Activated effector memory CD4-positive, alpha-beta T cell treated with Interleukin-2 at 50 U/mL for 16 hours (primary cell): ENCODE results near the gene SORCS3.
"Not testable (repeated sequence)": the region's sequence is repeated elsewhere in the genome, so short reads cannot be mapped to it uniquely, and the experiment has no call there.

Source experiments
- DNase-seq: peaks from one replicate; pipeline ENCODE4 v3.0.0-alpha.2; 2020

SORCS3 gene

GRCh38 chr10:104694074-104694473, 53.0 kb downstream of the SORCS3 start:
- DNase-seq, result no peak

DNA sequence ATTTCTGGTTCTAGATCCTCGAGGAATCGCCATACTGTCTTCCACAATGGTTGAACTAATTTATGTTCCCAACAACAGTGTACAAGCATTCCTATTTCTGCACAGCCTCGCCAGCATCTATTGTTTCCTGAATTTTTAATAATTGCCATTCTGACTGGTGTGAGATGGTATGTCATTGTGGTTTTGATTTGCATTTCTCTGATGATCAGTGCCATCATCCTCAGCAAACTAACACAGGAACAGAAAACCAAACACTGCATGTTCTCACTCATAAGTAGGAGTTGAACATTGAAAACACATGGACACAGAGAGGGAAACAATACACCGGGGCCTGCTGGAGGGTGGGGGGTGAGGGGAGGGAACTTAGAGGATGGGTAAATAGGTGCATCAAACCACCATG, 62.2 kb downstream of the SORCS3 start:
- DNase-seq, result not testable (repeated sequence)

DNA sequence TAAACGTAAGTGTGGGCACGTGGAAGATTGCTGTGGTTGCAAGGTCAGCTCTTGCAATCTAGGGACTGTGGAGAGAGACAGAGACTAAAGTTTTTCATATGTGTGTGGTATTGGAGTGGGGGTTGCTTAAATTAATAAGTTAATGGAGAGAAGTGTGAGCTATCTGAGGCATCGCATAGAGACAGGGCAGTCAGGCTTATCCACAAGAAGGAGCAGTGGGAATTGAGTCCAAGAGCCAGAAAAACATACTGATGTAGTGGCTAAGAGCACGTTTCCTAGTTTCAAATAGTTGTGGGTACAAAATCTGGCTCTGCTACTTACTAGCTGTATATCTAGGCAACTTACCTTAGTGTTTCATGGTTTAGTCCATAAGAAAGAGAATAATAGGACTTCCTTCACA, 65.8 kb downstream of the SORCS3 start:
- DNase-seq, result no peak

- no peak for DNase-seq
Measured at GRCh38 chr10:104707602-104708459, 66.7 kb downstream of the SORCS3 start.

DNA sequence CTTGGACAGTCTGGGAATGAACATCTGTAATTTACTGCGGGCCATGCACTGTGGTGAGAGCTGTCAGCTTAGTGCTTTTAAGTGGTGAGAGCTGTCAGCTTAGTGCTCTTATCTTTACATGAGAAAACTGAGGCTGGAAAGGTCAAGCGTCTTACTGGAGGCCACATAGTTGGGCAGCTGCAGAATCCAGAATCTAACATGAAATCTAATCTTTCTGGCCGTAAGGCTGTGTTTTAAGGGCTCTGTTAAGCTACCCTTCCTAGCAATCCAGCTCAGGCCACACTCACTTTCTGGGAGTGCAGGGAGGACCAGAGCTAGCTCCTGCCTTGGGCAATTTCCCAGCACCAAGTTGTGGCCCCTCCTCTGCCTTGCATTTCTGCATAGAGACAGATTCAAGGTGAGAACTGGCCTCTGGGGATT, 70.2 kb downstream of the SORCS3 start:
- no peak for DNase-seq

DNA sequence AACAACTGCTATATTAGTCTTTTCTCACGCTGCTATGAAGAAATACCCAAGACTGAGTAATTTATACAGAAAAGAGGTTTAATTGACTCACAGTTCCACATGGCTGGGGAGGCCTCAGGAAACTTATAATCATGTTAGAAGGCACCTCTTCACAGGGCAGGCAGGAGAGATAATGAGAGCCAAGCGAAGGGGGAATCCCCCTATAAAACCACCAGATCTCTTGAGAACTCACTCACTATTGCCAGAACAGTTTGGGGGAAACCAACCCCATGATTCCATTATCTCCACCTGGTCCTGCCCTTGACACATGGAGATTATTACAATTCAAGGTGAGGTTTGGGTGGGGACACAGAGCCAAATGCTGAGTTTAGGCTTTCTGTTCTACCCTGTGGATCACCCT, 89.5 kb downstream of the SORCS3 start:
- DNase-seq, result not testable (repeated sequence)

GRCh38 chr10:104731192-104731591, 90.1 kb downstream of the SORCS3 start:
- no peak for DNase-seq

DNA sequence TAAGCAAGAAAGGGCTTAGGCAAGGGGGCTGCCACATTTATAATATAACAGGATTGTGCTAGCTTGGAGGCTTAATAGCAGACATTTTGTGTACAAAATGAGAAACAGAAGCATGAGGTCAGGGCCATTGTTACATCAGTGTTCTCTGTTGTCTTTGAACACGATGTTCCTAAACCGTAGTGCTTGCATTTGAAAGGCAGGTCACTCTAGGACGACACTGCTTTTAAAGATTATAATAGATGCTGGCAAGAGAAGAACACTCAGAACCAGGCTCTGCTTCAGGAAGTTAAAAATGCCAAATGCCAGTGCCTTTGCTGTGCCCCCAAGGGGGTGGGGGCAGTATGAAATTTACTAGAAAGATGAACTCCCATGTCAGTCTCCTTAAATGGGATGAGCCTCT, 91.1 kb downstream of the SORCS3 start:
- no peak for DNase-seq

GRCh38 chr10:104734433-104734832, 93.3 kb downstream of the SORCS3 start:
- no peak for DNase-seq

GRCh38 chr10:104735036-104735756, 94.1 kb downstream of the SORCS3 start:
- DNase-seq, result no peak

- no peak for DNase-seq
Measured at GRCh38 chr10:104735757-104736391, 94.8 kb downstream of the SORCS3 start.

GRCh38 chr10:104741127-104741526, 100.0 kb downstream of the SORCS3 start:
- no peak for DNase-seq

DNA sequence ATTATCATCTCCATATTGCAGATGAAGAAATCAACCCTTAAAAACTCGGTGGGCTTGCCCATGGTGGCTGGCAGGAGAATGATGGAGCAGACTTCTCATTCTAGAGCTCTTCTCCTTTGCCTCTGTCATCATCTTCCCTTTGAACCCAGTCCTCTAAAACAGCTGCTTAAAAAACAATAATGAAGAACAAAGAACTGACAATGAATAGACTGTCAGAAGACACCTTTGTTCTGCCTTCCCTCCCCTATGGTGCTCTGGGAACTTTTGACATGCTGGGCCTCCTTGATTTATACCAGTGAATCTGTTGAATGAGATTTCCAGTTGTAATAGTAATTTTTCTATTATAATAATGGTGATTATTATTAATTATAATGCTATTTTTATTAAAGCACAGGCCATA, 103.0 kb downstream of the SORCS3 start:
- no peak for DNase-seq

DNA sequence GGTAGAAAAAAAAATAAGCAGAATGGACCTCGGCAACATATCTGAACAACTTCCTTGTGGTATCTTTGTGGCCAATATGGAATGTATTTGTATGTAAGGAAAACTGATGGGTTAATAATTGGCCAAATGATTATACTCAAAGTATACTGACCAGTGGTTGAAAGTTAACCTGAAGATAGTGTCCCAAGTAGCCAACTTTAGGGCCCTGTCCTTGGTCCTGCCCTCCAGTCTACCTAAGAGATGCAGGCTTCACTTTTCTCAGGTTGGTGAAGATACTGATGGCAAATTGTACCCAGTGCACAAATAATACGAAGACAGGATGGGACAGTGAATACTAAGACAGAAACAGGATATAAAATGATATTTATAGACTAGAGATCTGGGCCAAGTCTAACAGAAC, 109.2 kb downstream of the SORCS3 start:
- DNase-seq, result no peak

DNA sequence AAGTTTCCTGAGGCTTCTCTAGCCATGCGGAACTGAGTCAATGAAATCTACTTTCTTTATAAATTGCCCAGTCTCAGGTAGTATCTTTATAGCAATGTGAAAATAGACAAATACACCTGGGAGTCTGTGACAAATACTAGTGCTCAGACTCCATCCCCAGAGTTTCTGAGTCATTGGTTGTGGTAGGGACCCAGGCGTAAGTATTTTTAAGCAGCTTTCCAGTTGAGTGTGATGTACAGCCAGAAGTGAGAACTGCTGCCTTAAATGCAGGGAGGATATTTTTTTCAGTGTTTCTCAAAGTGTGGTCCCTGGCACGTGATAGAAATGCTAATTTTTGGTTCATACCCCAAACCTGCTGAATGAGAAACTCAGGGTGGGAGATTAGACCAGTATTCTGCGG, 121.7 kb downstream of the SORCS3 start:
- no peak for DNase-seq

GRCh38 chr10:104766341-104766740, 125.3 kb downstream of the SORCS3 start:
- DNase-seq, result no peak

DNA sequence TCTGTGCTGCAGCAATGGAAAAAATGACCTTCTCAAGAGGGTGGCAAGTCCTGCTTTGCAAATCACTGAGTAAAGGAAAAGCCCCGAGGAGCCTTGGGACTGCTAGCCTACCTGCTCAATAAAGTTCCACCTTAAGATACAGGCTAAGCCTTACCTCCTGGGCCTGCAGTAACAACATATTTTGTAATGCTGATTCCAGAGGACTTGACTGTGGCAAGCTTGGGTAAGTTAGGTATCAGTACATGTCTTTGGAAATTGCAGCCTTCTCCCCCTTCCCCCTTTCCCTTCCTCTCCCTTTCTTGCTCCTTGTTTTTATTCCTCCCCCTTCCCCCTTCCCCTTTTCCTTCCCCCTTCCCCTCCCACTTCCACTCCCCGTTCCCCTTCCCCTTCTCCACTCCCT, 126.2 kb downstream of the SORCS3 start:
- no peak for DNase-seq

DNA sequence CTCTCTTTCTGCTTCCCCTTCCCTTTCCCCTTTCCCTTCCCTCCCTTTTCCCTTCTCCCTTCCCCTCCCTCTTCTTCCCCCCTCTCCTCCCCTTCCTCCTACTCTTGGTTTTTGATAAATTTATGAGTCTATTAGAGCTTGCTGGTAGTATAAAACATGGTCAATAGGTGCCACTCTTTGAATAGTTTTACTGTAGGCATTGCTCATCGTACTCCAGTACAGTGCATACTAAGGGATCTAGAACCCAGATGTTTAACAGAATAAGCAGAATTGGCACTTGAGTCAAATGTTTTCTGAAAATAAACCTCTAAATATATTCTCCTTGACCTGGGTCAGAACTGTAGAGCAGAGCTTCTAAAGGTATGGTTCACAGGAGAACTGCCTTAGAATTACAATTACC, 126.7 kb downstream of the SORCS3 start:
- no peak for DNase-seq

DNA sequence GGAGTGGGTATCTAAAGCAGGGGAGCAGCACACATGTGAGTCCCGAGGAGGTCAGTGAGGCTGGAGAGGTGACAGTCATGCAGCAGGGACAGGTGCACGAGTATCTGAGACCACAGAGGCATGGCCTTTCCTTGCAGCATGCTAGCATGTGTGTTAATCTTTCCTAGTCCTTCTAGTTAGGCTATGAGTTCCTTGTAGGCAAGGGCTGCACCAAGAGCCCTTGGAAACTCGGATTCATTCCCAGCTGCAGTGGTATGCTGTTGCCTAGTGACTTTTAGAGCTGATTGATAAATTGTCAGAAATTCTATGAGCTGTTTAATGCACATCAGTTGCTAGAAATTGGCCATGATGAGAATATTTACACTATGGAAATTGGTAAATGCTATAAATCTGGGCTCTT, 132.0 kb downstream of the SORCS3 start:
- DNase-seq, result no peak

GRCh38 chr10:104774234-104774633, 133.1 kb downstream of the SORCS3 start:
- no peak for DNase-seq

GRCh38 chr10:104777086-104777799, 136.2 kb downstream of the SORCS3 start:
- DNase-seq, result no peak

DNA sequence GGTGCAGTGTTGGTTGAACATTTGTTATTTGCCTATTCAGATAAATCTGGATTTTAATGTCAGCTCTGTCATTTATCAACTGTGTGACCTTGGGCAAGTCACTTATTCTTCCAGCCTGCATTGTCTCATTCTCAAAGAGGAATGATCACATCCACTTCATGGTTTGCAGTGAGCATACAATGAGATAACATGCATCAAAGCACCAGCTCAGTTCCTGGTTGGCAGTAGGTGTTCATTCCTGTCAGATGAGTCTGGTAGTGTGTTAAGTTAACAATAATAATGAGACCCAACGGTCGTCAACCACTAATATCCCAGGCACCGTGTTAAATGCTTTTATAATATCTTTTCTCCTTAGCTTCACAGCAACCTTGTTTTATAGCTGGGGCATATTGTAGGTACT, 137.3 kb downstream of the SORCS3 start:
- no peak for DNase-seq

GRCh38 chr10:104779701-104780100, 138.6 kb downstream of the SORCS3 start:
- DNase-seq, result no peak
